Sigmoid colon (tissue), 7 donors: Measurements from ENCODE around the gene ZNF267. TPM values are rescaled to one million over a fixed set of nuclear protein-coding genes. Genes with fewer than 3 reads are reported as not detected.
"Not testable (repeated sequence)": the region's sequence is repeated elsewhere in the genome, so short reads cannot be mapped to it uniquely, and the experiment has no call there.

ENCODE experiments used
- DNase-seq: peaks from one replicate; pipeline ENCODE4 v3.0.0-alpha.2; 2019
- H3K27ac ChIP-seq, 4 donors: fragments of 200-600 bp; sonication (generic); one replicate each; pipeline ENCODE4 v1.5.1; 2016 to 2019; ENCODE audit warnings: mild to moderate bottlenecking in 1 of 4
- H3K27me3 ChIP-seq, 3 donors: fragments of 200-600 bp; sonication (generic); one replicate each; pipeline ENCODE4 v1.5.1; 2019; ENCODE audit warnings: mild to moderate bottlenecking in 1 of 3
- H3K36me3 ChIP-seq, 4 donors: fragments of 200-600 bp; sonication (generic); one replicate each; pipeline ENCODE4 v1.5.1; 2016 to 2019
- H3K4me1 ChIP-seq, 4 donors: fragments of 200-600 bp; sonication (generic); one replicate each; pipeline ENCODE4 v1.5.1; 2017 to 2019
- H3K4me3 ChIP-seq, 4 donors: fragments of 200-600 bp; sonication (generic); one replicate each; pipeline ENCODE4 v1.5.1; 2017 to 2019; ENCODE audit warnings: mild to moderate bottlenecking in 2 of 4, moderate library complexity in 1 of 4
- H3K9me3 ChIP-seq, 4 donors: fragments of 200-600 bp in 3 of 4; sonication (generic) in 3 of 4; one replicate each; pipeline versions ENCODE4 v1.5.1 to v1.6.1; 2013 to 2019
- CTCF ChIP-seq, 4 experiments: fragments of 450-650 bp in 3 of 4; fragments of 200-600 bp in 1 of 4; IDR thresholded peaks; one replicate each; pipeline ENCODE4 v1.5.1; 2016 to 2019; ENCODE audit warnings: antibody characterized with exemption in 4 of 4, mild to moderate bottlenecking in 3 of 4, moderate library complexity in 2 of 4
- EP300 ChIP-seq, 4 donors: sonication (generic); formaldehyde crosslinking; IDR thresholded peaks; one replicate each; pipeline ENCODE4 v1.6.1; 2017; ENCODE audit warnings: antibody characterized with exemption in 4 of 4
- POLR2A ChIP-seq, 2 donors: fragments of 450-650 bp; IDR thresholded peaks; one replicate each; pipeline ENCODE4 v1.6.1; 2016; ENCODE audit warnings: antibody characterized with exemption in 2 of 2, mild to moderate bottlenecking in 2 of 2, moderate library complexity in 2 of 2
- POLR2AphosphoS5 ChIP-seq, 4 donors: sonication (generic); formaldehyde crosslinking; IDR thresholded peaks; one replicate each; pipeline ENCODE4 v1.6.1; 2017; ENCODE audit warnings: antibody characterized with exemption in 4 of 4
- WGBS, 2 donors: extraction: QIAGEN DNeasy Blood & Tissue Kit; methylation state at CpG; one replicate each; pipeline ENCODE4 v1.1.7; 2013; 5-methylcytosine and 5-hydroxymethylcytosine counted together
- intact Hi-C: fragments of 100-400 bp; cut with DNase I; formaldehyde crosslinking; loops from one replicate; pipeline ENCODE4 v1.15.1; 2023
- polyA plus RNA-seq, 3 donors: library from polyadenylated mRNA; stranded (reverse); fragments of 200-250 nt; gene quantifications; one replicate each; pipeline ENCODE4 v1.2.3, GENCODE V29; 2013
- total RNA-seq, 4 donors: library from RNA; depleted of rRNA; stranded (reverse); fragments of >200 nt; gene quantifications; one replicate each; pipeline ENCODE4 v1.1.0, GENCODE V29; 2016
- donor health status: healthy with polysubstance abuse.
- donor health status: Bipolar disorder and iron deficiency.
- donor health status: healthy.

The ZNF267 gene
- total RNA-seq (10 to 100 TPM in 2 of 4 donors, 1 to 10 TPM in 2; 6.5 to 11.6 (median 10.0) TPM), polyA plus RNA-seq (1 to 10 TPM; 4.2 to 8.5 (median 5.8) TPM)

- Histone ChIP-seq H3K27ac (peak within 1 kb of the TSS; percentile 87 to 98 (median 98)), H3K4me1 (peaks cover 0 to 50% (median 46%) of the 10 kb centered on the region in 4 donors), H3K27me3 (no peaks in the 10 kb centered on the region), H3K36me3 (no peaks in the 10 kb centered on the region), H3K4me3 (peak within 1 kb of the TSS; percentile 85 to 99 (median 94)), H3K9me3 (no peaks in the 10 kb centered on the region)
- peak; percentile 98 for DNase-seq
- TF ChIP-seq POLR2AphosphoS5 (IDR thresholded peaks at IDR 0.05) (peak; percentile 85 to 96 (median 94)), POLR2A (IDR thresholded peaks at IDR 0.05) (peak; percentile 84 to 89), EP300 (IDR thresholded peaks at IDR 0.05) (no peak), CTCF (IDR thresholded peaks at IDR 0.05) (no peak)
- intact Hi-C loops: loop anchor here (5.0 to 10.0 kb wide), 4 partner anchors 161 to 689 kb away; partner anchors contain the start of genes FUS, RUSF1 and ZNF843
- 0 to 1% methylated on average over 57 of the region's 57 CpGs for WGBS, 2 donors
These were observed at the start of gene ZNF267 for GRCh38 chr16:31873556-31874365. TSS of gene ZNF267 (plus strand) at chr16:31873807. CDS start at chr16:31873967, 160 bp downstream.

GRCh38 chr16:31833047-31833446 is 40.6 kb upstream of the ZNF267 start:
- Histone ChIP-seq H3K4me1 (no peaks in the 10 kb centered on the region), H3K9me3 (peaks cover 0 to 6% (median 2%) of the 10 kb centered on the region in 4 donors), H3K27ac (no peak overlapping the region), H3K36me3 (no peaks in the 10 kb centered on the region), H3K27me3 (no peaks in the 10 kb centered on the region), H3K4me3 (no peak overlapping the region)
- no peak for DNase-seq
- intact Hi-C loops: no loop called here
- 40 to 62% methylated on average over 3 of the region's 3 CpGs for WGBS, 2 donors
- TF ChIP-seq POLR2A (IDR thresholded peaks at IDR 0.05) (no peak), EP300 (IDR thresholded peaks at IDR 0.05) (no peak), CTCF (IDR thresholded peaks at IDR 0.05) (no peak), POLR2AphosphoS5 (IDR thresholded peaks at IDR 0.05) (no peak)

- H3K27ac ChIP-seq, intact Hi-C loops, H3K27me3 ChIP-seq, H3K36me3 ChIP-seq, H3K9me3 ChIP-seq, DNase-seq, H3K4me3 ChIP-seq, H3K4me1 ChIP-seq: not testable (repeated sequence)
- 90 to 93% methylated on average over 22 to 25 of the region's 31 CpGs for WGBS, 2 donors
These were observed 37.2 kb upstream of the ZNF267 start for GRCh38 chr16:31836396-31836795.

- Histone ChIP-seq H3K27me3 (no peaks in the 10 kb centered on the region), H3K9me3 (peaks cover 0 to 5% (median 1%) of the 10 kb centered on the region in 4 donors), H3K4me3 (no peak overlapping the region), H3K27ac (no peak overlapping the region), H3K36me3 (no peaks in the 10 kb centered on the region), H3K4me1 (no peaks in the 10 kb centered on the region)
- 64 to 74% methylated on average over 7 of the region's 7 CpGs for WGBS, 2 donors
- intact Hi-C loops: no loop called here
- DNase-seq: no peak
- TF ChIP-seq POLR2A (IDR thresholded peaks at IDR 0.05) (no peak), CTCF (IDR thresholded peaks at IDR 0.05) (no peak), EP300 (IDR thresholded peaks at IDR 0.05) (no peak), POLR2AphosphoS5 (IDR thresholded peaks at IDR 0.05) (no peak)
These were observed 30.7 kb upstream of the ZNF267 start for GRCh38 chr16:31842864-31843263.

- H3K4me3 ChIP-seq, intact Hi-C loops, H3K4me1 ChIP-seq, H3K27me3 ChIP-seq, H3K36me3 ChIP-seq, DNase-seq, H3K27ac ChIP-seq: not testable (repeated sequence)
- 84 to 88% methylated on average over 2 of the region's 2 CpGs for WGBS, 2 donors
- H3K9me3 ChIP-seq: peaks cover 0 to 15% (median 7%) of the 10 kb centered on the region in 4 donors
These were observed 25.0 kb upstream of the ZNF267 start for GRCh38 chr16:31848572-31848971.
